G401 (cell line): Measurements from ENCODE around the gene TMEM125. TPM values are rescaled to one million over a fixed set of nuclear protein-coding genes. Genes with fewer than 3 reads are reported as not detected.
A peak's percentile ranks its signal among the peaks of the same experiment; 100 is the strongest.

ENCODE experiments used
- DNase-seq: peaks from one replicate; pipeline ENCODE4 v3.0.0-alpha.2; 2015; ENCODE audit warnings: low spot score
- in situ Hi-C: cut with HindIII; loops from 2 replicates; pipeline ENCODE4 v1.10.0; 2016; ENCODE audit warnings: low sequenced_read_pairs, mixed read lengths
- total RNA-seq: library from RNA; depleted of rRNA; stranded (reverse); fragments of >200 nt; shearing (Covaris generic); gene quantifications from 2 replicates; pipeline ENCODE4 v1.2.3, GENCODE V29; 2014

The TMEM125 gene
- total RNA-seq, 1 experiment from 2014 or later: not detected

DNA sequence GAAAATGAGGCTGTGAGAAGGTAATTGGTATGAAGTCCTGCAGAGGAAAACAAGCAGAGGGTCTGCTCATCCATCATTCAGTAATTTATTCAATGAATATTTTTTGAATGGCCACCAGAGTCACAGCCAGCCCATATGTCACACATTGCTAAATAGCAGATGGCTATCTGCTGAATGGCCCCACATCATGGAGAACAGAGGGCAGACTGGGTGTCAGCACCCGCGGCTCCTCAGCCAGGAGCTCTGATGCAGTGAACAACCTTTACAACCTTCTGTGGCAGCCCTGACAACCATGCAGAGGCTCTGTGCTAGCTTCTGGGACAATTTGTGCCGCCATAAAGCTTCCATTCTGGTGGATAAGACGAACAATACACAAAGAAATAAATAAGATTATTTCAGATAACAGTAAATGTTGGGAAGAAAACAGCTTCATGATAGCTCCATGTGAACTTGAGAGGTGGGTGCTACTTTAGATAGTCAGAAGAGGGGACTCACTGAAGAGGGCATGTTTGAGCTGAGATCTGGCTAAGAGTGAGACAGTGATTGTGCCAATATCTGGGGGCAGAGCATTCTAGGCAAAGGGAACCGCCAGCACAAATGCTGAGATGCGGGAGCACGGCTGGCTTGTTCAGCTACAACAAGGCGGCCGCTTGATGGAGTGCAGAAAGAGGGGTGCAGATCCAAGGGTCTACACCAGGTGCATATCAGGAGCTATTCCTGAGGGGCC, 18.4 kb downstream of the TMEM125 start:
- in situ Hi-C loops: no loop called here
- peak; percentile 81 for DNase-seq

DNA sequence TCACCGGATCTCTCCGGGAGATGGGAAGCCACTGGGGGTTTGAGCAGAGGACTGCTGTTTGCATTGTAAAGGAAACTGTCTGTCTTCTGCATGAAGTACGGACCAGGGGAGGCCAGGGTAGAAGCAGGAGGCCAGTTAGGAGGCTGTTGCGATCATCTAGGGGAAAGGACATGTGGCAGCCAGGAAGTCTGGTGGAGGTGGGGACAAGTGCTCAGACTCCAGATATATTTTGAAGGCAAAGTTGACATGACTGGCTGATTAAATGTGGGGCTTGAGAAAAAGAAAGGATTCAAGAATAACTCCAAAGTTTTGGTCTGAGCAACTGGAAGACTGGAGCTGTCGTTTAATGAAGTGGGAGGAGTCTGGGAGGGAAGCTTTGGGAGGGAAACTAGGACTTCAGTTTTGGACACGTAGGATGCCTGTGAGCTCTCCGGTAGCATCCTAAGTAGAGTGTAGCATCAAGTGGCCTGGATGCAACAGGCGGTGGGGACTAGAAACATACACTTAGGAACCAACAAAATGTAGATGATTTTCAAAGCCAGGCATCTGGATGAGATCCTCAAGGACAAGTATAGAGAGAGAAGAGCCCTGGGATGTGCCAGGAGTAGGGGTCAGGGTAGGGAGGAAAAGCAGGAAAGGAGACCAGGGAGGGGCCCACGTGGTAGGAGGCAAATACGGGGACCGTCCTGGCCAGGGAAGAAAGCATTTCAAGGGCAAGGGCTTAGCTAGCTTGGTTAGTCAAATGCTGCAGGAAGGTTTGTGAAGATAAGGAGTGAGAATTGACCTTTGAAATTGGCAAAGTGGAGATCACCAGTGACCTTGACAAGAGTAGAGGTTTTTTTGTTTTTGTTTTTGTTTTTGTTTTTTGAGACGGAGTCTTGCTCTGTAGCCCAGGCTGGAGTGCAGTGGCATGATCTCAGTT, 19.3 kb downstream of the TMEM125 start:
- in situ Hi-C loops: no loop called here

DNA sequence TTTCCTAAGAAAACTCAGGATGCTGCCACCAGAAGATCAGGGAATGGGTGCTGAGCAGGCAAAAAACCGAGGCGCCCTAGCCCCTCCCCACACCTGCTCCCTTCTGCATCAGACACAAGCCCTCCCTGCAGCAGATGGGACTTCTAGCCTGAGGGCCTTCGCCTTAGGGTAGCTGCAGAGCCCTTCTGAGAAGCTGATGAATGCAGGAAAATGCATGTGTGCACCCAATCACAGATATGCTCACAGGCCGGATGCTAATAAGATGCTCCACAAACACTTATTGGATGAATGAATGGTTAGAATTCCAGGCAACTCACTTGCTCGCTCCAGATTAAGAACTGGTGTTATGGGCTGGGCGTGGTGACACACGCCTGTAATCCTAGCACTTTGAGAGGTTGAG, 22.4 kb downstream of the TMEM125 start:
- in situ Hi-C loops: no loop called here
- no peak for DNase-seq

More for the DNA sequence above, 19.3 kb downstream of the TMEM125 start:
- DNase-seq: no peak

DNA sequence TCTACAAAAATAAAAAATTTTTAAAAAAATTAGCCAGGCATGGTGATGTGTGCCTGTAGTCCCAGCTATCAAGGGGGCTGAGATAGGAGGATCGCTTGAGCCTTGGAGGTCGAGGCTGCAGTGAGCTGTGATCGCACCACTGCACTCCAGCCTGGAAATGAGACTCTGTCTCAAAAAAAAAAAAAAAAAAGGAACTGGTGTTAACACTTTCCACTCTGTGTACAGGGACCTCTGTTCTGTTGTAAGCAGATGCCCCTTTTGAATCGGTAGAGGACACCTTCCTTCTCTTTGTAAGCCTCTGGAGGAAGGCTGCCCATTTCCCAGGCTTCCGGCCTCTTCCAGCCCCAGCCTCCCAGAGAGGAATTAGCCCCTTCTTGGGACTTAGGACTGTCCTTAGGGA, 22.9 kb downstream of the TMEM125 start:
- no peak for DNase-seq
- in situ Hi-C loops: no loop called here

DNA sequence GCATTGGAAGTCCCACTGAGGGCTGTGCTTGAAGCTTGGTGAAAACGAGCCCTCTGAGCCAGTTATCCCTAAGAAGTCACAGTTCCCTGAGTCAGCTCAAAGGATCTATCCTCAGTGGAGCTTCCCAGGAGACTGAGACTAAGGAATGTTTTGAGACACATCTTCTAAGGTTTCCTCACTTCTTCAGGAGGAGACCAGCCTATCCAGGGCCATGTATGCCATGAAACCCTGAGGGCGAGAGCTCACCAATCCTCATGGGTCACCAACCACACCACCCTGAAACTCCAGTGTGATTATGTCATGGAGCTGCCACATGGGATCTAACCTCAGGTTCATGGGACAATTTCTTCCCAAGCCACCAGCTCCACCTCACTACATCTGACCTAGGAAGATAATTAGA, 23.4 kb downstream of the TMEM125 start:
- in situ Hi-C loops: no loop called here
- no peak for DNase-seq

DNA sequence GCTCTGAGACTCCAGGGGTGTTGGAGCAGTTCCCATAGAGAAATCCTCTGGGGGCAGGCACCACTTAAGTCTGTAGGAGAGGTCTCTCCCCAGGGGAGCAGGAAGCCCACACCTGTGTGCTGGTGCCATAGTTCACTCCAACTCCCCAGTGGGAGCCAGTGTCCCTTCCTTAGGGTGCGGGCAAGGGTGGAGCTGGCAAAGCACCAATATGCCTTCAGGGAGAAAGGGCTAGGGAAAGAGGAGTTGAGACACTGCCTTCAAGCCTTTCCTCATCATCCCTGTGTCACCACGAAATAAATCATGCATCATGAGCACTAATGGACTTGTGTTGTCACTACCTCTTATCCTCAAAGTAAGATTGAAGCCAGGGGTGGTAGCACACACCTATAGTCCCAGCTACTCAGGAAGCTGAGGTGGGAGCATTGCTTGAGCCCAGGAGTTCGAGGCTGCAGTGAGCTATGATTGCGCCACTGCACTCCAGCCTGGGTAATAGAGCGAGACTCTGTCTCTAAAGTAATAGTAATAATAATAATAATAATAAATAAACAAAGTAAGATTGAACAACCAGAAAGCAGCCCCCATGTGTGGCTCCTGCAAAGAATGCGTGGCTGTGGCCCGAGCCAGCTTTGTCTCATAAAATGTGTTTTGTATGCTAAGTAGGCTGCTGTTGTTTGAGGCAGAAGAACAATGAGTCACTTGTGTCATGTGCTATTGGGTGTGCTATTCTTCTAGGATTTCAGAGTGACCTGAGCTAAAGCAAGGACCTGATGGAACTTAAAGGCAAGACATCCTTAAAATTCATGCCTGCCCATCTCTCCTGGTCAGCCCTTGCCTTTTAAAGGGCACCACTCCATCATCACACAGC, 24.3 kb downstream of the TMEM125 start:
- in situ Hi-C loops: no loop called here
- DNase-seq: no peak

DNA sequence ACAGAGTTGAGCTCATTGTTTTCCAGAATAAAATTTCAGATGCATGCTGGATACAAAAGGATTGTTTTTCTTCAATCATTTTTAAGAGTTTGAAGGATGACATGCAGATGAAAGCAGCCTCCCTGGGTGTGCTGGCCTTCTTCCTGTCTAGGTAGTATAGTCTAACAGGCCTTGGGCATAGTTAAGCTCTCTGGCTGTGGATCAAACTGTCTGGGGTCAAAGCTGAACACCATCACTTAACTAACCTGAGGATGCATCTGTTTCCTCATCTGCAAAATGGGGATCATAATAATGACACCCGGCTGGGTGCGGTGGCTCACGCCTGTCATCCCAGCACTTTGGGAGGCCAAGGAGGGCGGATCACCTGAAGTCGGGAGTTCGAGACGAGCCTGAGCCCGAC, 25.0 kb downstream of the TMEM125 start:
- in situ Hi-C loops: no loop called here
- no peak for DNase-seq

DNA sequence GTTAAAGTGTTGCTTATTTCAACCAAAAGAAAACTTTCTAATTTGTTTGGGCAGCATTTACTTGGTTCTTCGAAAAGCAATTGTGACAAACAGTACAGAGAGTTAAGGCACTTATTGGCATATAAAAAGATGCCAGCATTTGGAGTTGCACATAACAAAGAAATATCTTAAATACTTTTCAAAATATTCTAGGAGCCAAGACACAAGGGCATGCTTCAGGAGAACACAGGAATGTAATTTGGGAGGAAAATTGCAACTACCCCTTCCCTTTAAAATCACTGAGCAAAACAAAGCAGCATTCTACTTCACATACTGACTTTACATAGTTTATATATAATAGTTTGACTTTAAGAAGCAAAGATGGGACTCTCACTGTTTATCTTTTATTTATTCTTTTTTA, 26.4 kb downstream of the TMEM125 start:
- DNase-seq: no peak
- in situ Hi-C loops: no loop called here

DNA sequence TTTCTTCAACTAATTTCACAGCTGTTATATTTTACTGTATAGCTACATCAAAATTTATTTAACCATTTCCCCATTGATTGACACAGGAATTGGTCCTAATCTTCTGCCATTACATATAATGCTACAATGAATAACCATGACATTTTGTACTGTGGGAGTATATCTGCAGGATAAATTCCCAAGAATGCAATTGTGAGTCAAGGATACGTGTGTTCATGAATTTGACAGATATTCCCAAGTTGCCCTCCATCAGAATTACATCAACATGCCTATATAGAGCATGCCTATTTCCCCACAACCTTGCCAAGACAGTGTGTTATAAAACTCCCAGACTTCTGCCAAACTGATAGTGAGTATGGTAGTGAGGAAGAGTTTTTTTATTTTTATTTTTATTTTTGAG, 28.3 kb downstream of the TMEM125 start:
- no peak for DNase-seq
- in situ Hi-C loops: no loop called here

DNA sequence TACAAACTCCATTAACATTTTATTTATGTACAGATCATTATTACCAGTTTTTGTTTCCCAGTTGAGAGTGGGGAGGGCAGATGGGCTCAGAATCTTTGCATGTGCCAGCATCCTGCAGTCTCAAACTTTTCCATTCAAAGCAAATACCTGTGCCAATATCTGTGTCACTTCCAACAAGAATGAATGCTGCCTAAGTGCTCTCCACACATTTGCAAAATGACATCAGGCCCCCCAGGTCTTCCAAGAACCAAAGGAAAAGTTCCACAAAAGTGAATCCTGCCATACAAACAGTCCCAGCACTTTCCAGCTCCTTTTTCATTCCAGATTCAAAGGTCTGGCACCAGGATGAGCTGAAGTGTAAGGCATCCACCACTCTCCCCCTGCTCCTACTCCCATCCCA, 29.3 kb downstream of the TMEM125 start:
- DNase-seq: no peak
- in situ Hi-C loops: no loop called here

DNA sequence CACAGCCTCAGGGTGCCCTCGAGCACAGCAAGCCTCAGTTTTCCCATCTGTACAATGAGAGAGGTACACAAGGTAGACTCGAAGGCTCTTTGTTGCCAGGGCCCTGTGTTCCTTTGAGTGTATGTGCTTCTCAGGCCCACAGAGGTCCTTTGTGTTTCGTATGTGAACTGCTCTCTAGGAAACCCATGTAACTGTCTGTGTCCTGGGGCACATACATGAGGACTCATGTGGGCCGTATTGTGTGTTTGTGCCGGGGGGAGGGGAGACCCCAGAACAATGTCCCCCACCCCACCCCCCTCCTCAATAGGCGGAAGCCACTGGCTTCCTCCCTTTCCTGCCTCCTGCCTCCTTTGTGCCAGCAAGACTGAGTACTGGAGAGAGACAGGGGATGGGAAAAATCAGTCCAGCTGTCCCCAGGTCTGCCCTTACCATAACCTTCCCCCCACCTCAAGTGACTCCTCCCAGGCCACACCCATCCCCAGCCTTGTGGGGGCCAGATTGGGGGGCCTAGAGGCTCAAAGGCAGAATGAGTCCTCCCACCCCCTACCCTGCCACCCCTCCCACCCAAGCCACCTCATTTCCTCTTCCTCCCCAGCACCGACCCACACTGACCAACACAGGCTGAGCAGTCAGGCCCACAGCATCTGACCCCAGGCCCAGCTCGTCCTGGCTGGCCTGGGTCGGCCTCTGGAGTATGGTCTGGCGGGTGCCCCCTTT, 30.8 kb downstream of the TMEM125 start, which contains the start of gene TIE1:
TIE1 (plus strand) TSS at position 605 of the 717 bp plus-strand sequence; CDS start at position 695, 90 bp downstream.
- in situ Hi-C loops: no loop called here
- DNase-seq: no peak

DNA sequence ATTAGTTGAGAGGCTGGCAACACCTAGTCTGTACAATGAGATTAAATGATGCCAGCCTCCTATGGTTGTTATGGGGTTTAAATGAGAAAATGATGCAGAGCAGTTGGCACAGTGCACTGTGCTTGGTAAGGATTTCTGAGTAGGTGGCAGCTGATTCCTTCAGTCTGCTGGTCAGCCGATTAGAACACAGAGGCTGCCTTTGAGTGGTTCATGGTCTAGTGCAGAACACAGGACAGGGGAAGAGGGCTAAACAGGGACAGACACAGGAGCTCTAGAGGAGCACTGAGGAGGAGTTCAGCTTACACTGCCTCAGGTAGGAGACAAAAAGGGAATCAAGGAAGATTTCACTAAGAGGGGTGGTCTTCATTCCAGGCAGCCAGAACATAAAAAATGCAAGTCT, 32.4 kb downstream of the TMEM125 start:
- in situ Hi-C loops: no loop called here
- no peak for DNase-seq

DNA sequence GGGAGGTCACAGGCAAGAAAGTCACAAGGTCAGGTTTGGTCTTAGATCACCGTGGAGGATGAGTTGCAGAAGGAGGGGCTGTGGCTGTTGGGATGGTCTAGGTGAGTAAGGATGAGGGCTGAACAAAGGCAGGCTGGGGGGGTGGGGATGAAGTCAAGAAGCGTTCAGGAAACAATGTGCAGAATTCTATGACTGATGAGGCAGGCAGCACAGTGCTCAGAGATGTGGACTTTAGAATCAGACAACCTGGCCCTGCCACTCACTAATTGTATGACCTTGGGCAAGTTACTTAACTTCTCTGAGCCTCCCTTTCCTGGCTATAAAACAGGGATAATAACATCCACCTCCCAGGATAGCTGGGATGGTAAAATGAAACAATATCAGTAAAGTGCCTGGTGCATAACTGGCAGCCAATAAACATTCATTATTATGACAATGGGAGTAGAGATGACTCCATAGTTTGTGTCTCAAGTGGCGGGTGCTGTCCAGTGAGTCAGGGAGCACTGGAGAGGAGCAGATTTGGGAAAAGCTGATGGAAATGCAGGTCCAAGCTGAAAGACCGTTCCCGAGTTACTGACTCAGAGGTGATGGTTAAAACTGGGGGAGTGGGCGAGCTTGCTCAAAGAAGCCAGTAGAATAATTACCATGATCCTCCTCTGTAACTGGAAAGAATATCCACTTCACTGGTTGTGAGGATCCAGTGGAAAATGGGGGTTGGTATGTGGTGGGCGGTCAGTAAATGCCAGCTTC, 33.1 kb downstream of the TMEM125 start:
- DNase-seq: no peak
- in situ Hi-C loops: no loop called here

DNA sequence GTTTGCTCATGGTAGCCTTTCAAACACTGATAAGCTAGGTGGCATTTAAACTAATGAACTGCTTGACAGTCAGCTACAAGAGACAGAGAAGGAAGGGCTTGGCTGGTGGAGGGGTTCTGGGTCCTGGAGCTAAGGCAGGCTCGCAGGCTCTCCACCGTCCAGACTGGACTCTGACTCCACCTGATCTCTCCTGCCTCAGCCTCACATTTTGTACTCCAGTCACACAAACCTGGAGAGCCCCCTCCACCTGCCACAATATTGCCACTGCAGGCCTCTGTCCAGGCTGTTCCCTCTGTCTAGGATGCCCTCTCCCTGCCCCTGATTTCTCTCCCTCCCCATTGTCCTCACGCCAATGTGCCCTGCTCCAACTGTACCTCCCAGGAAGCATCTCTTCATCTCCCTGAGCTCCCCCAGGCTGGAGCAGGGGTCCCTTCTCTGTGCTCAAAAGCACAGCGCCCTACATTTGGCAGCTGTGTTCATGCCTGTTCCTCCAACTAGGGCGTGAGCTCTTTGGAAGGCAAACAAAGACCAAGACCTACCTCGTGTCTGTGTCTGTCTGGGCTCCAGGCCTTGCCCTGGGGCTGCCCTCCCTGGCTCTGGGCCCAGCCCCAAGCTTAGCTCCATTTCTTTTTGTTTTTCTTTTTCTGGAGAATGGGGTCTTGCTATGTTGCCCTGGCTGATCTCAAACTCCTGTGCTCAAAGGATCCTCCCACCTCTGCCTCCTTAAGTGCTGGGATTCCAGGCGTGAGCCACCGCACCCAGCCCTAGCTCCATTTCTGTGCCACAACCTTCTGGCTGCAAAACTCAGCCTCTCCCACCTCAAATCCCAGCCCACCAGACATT, 33.9 kb downstream of the TMEM125 start:
- no peak for DNase-seq

DNA sequence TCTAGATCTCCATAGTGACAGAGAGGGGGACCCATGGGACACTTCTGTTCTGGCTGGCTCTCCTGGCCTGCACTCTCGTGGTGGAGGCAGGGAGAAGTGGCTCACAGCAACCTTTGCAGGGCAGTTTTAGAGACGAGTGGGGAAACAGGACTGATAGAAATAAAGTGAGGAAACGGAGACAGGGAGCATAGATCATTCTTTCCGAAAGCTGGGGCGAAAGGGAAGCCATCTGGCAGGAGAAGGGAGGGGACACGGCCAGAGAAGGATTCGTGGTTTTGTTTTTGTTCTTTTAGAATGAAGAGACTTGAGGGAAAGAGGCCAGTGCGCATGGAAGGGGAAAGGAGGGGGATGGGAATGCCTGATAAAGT, 34.5 kb downstream of the TMEM125 start:
- no peak for DNase-seq
- in situ Hi-C loops: no loop called here

More for the DNA sequence above, 33.9 kb downstream of the TMEM125 start:
- in situ Hi-C loops: no loop called here

DNA sequence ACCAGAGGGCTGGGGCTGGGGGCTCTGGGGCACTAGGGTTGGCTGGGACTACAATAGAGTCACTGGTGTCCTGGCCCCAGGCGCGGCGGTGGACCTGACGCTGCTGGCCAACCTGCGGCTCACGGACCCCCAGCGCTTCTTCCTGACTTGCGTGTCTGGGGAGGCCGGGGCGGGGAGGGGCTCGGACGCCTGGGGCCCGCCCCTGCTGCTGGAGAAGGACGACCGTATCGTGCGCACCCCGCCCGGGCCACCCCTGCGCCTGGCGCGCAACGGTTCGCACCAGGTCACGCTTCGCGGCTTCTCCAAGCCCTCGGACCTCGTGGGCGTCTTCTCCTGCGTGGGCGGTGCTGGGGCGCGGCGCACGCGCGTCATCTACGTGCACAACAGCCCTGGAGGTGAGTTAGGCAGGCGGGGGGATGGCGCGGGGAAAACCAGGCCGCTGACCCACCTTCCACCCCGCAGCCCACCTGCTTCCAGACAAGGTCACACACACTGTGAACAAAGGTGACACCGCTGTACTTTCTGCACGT, 35.1 kb downstream of the TMEM125 start:
- in situ Hi-C loops: no loop called here
- DNase-seq: no peak

DNA sequence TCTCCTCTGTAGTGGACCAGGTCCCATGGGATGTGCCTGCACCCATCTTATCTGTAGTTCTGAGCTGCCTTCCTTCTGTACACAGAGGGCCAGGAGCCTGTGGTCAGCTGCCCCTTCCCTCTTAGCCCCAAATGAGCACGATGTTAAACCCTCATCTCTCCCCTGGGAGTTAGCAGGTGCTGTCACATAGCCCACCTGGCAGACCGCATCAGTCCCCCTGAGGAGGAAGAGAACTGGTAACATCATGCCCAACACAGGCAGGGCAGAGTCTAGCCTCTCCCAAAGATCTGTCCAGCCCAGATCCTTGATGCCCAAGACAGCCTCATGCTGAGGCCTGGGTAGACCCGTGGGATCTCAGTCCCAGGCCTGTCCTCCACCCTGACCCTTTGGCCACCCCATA, 35.7 kb downstream of the TMEM125 start:
- in situ Hi-C loops: no loop called here
- no peak for DNase-seq
